Kidney tubule cell (primary cell): ENCODE measurements around the gene HTT-AS.
A peak's percentile ranks its signal among the peaks of the same experiment; 100 is the strongest.
"Not testable (repeated sequence)": the region's sequence is repeated elsewhere in the genome, so short reads cannot be mapped to it uniquely, and the experiment has no call there.

Experiments
- DNase-seq: peaks from one replicate; pipeline ENCODE4 v3.0.0-alpha.2; 2018; ENCODE audit warnings: low spot score

The HTT-AS gene

DNA sequence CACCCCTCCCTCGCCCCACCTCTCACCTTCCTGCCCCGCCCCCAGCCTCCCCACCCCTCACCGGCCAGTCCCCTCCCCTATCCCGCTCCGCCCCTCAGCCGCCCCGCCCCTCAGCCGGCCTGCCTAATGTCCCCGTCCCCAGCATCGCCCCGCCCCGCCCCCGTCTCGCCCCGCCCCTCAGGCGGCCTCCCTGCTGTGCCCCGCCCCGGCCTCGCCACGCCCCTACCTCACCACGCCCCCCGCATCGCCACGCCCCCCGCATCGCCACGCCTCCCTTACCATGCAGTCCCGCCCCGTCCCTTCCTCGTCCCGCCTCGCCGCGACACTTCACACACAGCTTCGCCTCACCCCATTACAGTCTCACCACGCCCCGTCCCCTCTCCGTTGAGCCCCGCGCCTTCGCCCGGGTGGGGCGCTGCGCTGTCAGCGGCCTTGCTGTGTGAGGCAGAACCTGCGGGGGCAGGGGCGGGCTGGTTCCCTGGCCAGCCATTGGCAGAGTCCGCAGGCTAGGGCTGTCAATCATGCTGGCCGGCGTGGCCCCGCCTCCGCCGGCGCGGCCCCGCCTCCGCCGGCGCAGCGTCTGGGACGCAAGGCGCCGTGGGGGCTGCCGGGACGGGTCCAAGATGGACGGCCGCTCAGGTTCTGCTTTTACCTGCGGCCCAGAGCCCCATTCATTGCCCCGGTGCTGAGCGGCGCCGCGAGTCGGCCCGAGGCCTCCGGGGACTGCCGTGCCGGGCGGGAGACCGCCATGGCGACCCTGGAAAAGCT lies at the start of gene HTT-AS, which contains the start of gene HTT:
TSS of gene HTT-AS (minus strand) at position 461 of the 768 bp plus-strand sequence.
TSS of gene HTT (plus strand) at position 604 of the 768 bp plus-strand sequence. CDS start at position 749, 145 bp downstream.
- peak; percentile 95 for DNase-seq

GRCh38 chr4:3123181-3123671 lies 48.9 kb upstream of the HTT-AS start:
- no peak for DNase-seq

DNA sequence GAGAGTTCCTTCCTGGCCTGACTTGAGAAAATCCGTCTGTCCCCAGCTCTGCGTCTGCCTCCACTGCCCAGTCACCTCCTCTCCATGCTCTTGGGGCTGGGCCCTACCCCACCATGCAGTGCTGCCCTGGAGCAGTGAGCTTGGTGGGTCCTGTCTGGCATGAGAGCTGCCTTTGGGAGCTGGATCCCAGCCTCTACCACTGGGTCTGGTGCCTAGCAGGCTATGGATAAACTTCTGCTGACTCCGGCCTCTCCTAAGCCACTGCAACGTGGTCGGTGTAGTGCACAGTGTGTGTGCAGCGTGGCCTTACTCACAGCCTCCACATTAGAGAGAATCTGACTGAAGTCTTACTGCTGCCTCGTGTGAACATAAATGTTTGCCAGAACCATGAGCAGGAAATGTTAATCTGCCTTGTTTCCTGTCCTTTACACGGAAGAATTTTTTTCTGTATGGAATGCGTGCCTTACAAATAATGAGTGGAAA lies 47.8 kb upstream of the HTT-AS start:
- DNase-seq, result no peak

GRCh38 chr4:3121596-3121995 lies 47.3 kb upstream of the HTT-AS start:
- DNase-seq, result no peak

DNA sequence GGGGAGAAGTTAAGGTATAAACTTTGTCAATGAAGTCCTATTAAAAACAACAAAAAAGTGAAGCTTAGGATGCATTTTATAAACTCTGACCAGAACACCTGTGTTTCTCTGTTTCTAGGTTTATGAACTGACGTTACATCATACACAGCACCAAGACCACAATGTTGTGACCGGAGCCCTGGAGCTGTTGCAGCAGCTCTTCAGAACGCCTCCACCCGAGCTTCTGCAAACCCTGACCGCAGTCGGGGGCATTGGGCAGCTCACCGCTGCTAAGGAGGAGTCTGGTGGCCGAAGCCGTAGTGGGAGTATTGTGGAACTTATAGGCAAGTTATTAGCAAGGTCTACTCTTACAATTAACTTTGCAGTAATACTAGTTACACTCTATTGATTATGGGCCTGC lies 46.8 kb upstream of the HTT-AS start:
- DNase-seq, result no peak

- no peak for DNase-seq
Measured at GRCh38 chr4:3119464-3119863, 45.1 kb upstream of the HTT-AS start.

DNA sequence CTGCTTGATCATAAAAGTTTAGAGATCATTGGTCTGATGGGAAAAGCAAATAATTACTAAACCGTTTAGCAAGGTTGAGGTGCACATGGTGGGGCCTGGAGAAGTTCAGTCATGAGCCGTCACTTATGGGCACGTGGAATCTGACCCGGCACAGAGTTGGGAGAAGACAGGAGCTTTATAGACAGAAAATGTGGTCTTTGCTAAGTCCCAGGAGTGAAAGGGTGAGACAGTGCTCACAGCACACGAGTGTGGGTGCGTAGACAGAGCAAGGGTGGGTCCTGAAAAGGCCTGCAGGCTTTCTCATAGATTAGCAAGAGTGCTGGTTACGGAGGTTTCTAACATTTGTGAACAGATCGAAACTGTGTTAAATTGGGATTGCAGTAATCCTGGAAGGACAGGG lies 44.0 kb upstream of the HTT-AS start:
- DNase-seq, result no peak

GRCh38 chr4:3116955-3117354 lies 42.6 kb upstream of the HTT-AS start:
- no peak for DNase-seq

DNA sequence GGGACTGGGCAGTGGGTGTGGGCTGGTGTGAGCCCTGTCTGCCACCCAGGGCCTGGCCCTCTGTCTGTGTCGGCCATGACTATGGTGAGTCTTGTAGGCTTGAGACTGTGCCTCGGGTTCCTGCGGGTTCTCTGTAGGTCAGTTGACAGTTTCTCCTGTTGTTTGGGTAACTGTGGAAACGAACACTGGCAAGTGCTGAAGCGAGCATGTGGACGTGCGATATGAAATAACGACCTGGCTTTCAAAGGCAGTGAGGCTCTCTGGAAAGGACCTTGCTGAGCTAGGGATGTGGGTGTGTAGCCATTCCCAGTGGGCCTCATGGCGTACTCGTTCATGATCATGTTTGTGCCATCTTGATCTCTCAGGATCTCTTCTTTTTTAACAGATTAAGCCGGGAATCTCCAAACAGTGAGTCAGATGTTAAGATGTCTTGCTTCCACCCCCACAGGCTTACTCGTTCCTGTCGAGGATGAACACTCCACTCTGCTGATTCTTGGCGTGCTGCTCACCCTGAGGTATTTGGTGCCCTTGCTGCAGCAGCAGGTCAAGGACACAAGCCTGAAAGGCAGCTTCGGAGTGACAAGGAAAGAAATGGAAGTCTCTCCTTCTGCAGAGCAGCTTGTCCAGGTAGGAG lies 41.4 kb upstream of the HTT-AS start:
- DNase-seq, result peak; percentile 28

DNA sequence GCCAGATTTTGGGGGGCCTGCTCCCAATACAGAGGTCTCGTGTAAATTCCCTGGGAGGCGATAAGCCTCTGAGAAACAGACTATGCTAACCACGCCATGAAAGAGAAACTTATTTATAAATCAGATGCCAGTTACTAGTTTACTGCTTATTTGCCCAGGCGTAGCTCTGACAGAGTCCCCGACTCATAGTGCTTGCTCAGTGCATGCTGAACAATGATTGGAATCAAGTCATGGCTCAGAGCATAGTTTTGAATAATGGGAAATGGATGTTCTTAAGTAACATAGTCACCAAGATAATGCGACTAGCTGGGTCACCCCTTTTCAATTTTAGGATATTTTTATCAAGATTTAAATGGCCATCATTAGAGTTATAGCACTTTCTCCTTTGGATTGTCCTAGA lies 40.0 kb upstream of the HTT-AS start:
- DNase-seq, result no peak

GRCh38 chr4:3112609-3113469 lies 38.5 kb upstream of the HTT-AS start:
- DNase-seq, result no peak

DNA sequence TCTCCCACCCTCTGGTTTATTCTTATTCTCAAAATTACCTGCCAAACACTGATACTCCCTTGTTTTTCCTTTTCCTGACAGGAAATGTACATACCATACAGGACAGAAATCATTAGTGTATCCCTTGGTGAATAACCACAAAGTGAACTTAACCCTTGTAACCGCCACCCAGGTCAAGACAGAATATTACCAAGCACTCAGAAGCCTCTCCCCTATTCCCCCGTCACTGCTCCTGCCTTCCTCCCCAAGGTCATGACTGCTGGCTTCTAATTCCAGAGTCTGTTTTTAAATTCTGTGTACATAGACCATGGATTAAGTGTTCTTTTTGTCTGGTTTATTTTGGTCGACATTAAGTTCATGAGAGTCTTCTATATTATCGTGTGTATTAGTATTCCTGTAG lies 37.9 kb upstream of the HTT-AS start:
- DNase-seq, result no peak

DNA sequence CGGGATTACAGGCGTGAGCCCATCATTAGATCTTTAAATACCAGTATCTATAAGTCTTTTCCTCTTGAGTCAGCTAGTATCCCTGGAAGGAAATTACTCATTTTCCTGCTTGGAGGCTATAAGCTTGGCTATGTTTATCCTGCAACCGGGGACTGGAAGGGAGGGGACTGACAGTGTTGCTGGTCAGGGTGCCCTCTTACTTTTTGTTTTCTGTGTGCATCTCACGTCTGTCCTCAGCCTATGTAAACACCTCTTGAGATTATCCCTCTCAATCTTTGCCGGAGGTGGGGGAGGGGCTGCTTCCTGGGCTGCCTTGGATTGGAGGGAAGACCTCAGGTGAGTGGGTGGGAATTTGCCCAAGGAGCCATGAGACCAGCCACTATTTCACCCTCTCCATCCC lies 37.1 kb upstream of the HTT-AS start:
- DNase-seq, result peak; percentile 7

GRCh38 chr4:3108211-3108610 lies 33.9 kb upstream of the HTT-AS start:
- DNase-seq, result no peak

GRCh38 chr4:3107691-3108121 lies 33.4 kb upstream of the HTT-AS start:
- no peak for DNase-seq

DNA sequence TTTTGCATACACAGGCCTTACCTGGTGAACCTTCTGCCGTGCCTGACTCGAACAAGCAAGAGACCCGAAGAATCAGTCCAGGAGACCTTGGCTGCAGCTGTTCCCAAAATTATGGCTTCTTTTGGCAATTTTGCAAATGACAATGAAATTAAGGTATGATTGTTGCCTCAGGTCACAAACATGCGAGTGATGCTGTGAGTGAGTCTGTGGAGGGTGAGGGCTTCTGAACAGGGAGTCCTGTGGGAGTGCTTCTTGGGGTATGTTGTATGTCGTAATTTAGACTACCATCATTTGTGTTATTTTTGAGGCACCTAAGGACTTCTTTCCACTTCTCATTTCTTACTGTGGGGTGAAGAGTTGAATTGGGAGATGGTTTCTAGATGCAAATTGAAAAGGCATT lies 32.9 kb upstream of the HTT-AS start:
- DNase-seq, result no peak

- DNase-seq, result peak; percentile 95
Measured at GRCh38 chr4:3106339-3107186, 32.2 kb upstream of the HTT-AS start.

DNA sequence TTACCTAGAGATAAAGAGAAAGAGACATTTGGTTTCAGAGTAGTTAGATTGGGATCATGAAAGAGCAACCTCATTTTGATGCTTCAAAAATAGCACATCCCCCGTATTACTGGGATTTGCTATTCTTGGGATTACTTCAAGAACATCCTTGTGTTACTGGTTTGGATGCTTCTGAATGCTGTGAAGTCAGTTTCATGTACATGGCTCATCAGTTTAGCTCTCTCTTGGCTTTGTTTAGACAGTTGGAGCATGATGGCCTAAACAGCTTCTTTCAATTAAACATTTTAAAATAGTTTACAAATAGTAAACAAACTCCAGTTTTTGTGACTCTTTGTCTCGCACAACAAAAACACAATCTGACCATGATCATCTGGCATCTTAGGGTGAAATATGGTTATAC lies 24.0 kb upstream of the HTT-AS start:
- DNase-seq, result no peak

DNA sequence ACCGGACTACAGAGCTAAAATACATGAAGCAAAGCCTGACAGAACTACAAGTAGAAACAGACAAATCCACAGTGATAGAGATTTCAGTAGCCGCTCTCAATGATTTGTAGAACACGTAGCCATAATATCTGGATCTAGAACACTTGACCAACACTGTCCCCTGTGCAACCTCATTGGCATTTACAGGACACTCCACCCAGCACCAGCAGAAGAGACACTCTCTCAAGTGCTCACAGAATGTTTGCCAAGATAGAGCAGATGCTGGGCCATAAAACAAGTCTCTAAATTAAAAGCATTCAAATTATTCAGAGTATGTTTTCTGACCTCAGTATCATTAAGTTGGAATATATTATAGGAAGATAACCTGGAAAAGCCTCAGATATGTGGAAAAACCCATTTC lies 21.9 kb upstream of the HTT-AS start:
- DNase-seq, result no peak

GRCh38 chr4:3094701-3095100 lies 20.4 kb upstream of the HTT-AS start:
- not testable (repeated sequence) for DNase-seq

DNA sequence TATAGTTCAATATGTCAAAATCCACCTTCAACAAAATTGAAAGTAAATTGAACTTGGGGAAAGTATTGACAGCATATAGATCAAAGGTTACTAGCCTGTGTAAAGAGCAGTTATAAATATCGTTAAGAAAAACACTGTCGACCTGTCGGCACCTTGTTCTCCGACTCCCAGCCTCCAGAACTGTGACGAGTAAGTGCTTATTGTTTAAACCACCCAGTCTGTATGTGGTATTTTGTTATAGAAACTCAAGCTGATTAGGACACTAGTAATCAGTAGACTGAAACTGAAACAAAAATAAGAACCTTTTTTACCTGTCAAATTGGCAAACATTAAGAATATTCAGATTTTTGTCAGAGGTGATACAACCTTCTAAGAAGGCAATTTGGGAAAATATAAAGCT lies 17.1 kb upstream of the HTT-AS start:
- no peak for DNase-seq
